ENCODE results near the gene JADE2.

GRCh38 chr5:134554319-134555222 is 29.1 kb downstream of the JADE2 start:
- TF ChIP-seq CTCF (conservative IDR thresholded peaks at IDR 0.05; ENCODE audit: low read depth, low read length) (no peak), EZH2 (IDR thresholded peaks at IDR 0.05; ENCODE audit: borderline replicate concordance, low read depth, low read length, poor library complexity, severe bottlenecking) (no peak)

All from A673 (cell line).